HG03342 (cell line): Measurements from ENCODE around the gene HUS1B.

ENCODE experiments used
- ATAC-seq: cut with Tn5 transposase; IDR thresholded peaks from one replicate; pipeline ENCODE4 v1.9.1; 2021; ENCODE audit warnings: mild to moderate bottlenecking, moderate library complexity; ENCODE audit not compliant: unreplicated experiment

The HUS1B gene

GRCh38 chr6:624979-625378 is 31.9 kb downstream of the HUS1B start:
- no peak for ATAC-seq

GRCh38 chr6:622462-622861 is 34.4 kb downstream of the HUS1B start:
- no peak for ATAC-seq

- ATAC-seq: no peak
Observed at GRCh38 chr6:621931-622330, 35.0 kb downstream of the HUS1B start.

GRCh38 chr6:620950-621349 is 36.0 kb downstream of the HUS1B start:
- ATAC-seq: no peak

- ATAC-seq: no peak
Observed at GRCh38 chr6:620166-620565, 36.7 kb downstream of the HUS1B start.

GRCh38 chr6:617456-618100 is 39.3 kb downstream of the HUS1B start:
- no peak for ATAC-seq

- ATAC-seq: no peak
Observed at GRCh38 chr6:613981-614380, 42.9 kb downstream of the HUS1B start.

GRCh38 chr6:611928-612327 is 45.0 kb downstream of the HUS1B start:
- ATAC-seq: no peak

- no peak for ATAC-seq
Observed at GRCh38 chr6:610882-611281, 46.0 kb downstream of the HUS1B start.

GRCh38 chr6:609905-610304 is 47.0 kb downstream of the HUS1B start:
- no peak for ATAC-seq

GRCh38 chr6:606829-607379 is 50.0 kb downstream of the HUS1B start:
- no peak for ATAC-seq
